ENCODE data around the gene PPM1A.

The PPM1A gene

GRCh38 chr14:60266021-60266937 is 17.3 kb downstream of the PPM1A start:
- peak; percentile 41 to 58 for DNase-seq
- TF ChIP-seq GATA1 (IDR thresholded peaks at IDR 0.05; ENCODE audit: low read depth, low read length): no peak
- TF ChIP-seq POLR2A (IDR thresholded peaks at IDR 0.05; ENCODE audit: low read length): no peak

- TF ChIP-seq POLR2A (IDR thresholded peaks at IDR 0.05; ENCODE audit: low read length): no peak
- DNase-seq: no peak
Measured at GRCh38 chr14:60272177-60272576, 23.2 kb downstream of the PPM1A start.

GRCh38 chr14:60273956-60274355 is 24.9 kb downstream of the PPM1A start:
- DNase-seq: no peak
- TF ChIP-seq GATA1 (IDR thresholded peaks at IDR 0.05; ENCODE audit: low read depth, low read length): no peak

GRCh38 chr14:60274448-60274847 is 25.4 kb downstream of the PPM1A start:
- TF ChIP-seq POLR2A (IDR thresholded peaks at IDR 0.05; ENCODE audit: low read length) (no peak), GATA1 (IDR thresholded peaks at IDR 0.05; ENCODE audit: low read depth, low read length) (no peak)
- DNase-seq: no peak

GRCh38 chr14:60275932-60276331 is 26.9 kb downstream of the PPM1A start:
- DNase-seq: no peak
- TF ChIP-seq GATA1 (IDR thresholded peaks at IDR 0.05; ENCODE audit: low read depth, low read length) (no peak), POLR2A (IDR thresholded peaks at IDR 0.05; ENCODE audit: low read length) (no peak)

GRCh38 chr14:60276347-60276746 is 27.3 kb downstream of the PPM1A start:
- no peak for DNase-seq
- no peak for TF ChIP-seq POLR2A (IDR thresholded peaks at IDR 0.05; ENCODE audit: low read length)
- no peak for TF ChIP-seq GATA1 (IDR thresholded peaks at IDR 0.05; ENCODE audit: low read depth, low read length)

GRCh38 chr14:60277605-60278190 is 28.7 kb downstream of the PPM1A start:
- no peak for DNase-seq

GRCh38 chr14:60278350-60278749 is 29.3 kb downstream of the PPM1A start:
- no peak for DNase-seq
- TF ChIP-seq POLR2A (IDR thresholded peaks at IDR 0.05; ENCODE audit: low read length): no peak

More at GRCh38 chr14:60277605-60278190, 28.7 kb downstream of the PPM1A start:
- TF ChIP-seq POLR2A (IDR thresholded peaks at IDR 0.05; ENCODE audit: low read length) (no peak), GATA1 (IDR thresholded peaks at IDR 0.05; ENCODE audit: low read depth, low read length) (no peak)

GRCh38 chr14:60287452-60287851 is 38.4 kb downstream of the PPM1A start:
- TF ChIP-seq GATA1 (IDR thresholded peaks at IDR 0.05; ENCODE audit: low read depth, low read length) (no peak), POLR2A (IDR thresholded peaks at IDR 0.05; ENCODE audit: low read length) (no peak)
- no peak for DNase-seq

- no peak for DNase-seq
Measured at GRCh38 chr14:60288279-60288678, 39.3 kb downstream of the PPM1A start.

GRCh38 chr14:60294411-60295069 is 45.5 kb downstream of the PPM1A start:
- TF ChIP-seq POLR2A (IDR thresholded peaks at IDR 0.05; ENCODE audit: low read length): no peak
- no peak for TF ChIP-seq GATA1 (IDR thresholded peaks at IDR 0.05; ENCODE audit: low read depth, low read length)
- DNase-seq: no peak

More at GRCh38 chr14:60288279-60288678, 39.3 kb downstream of the PPM1A start:
- no peak for TF ChIP-seq POLR2A (IDR thresholded peaks at IDR 0.05; ENCODE audit: low read length)
- no peak for TF ChIP-seq GATA1 (IDR thresholded peaks at IDR 0.05; ENCODE audit: low read depth, low read length)

GRCh38 chr14:60300019-60300418 is 51.0 kb downstream of the PPM1A start:
- peak; percentile 54 to 84 for DNase-seq
- TF ChIP-seq GATA1 (IDR thresholded peaks at IDR 0.05; ENCODE audit: low read depth, low read length) (no peak), POLR2A (IDR thresholded peaks at IDR 0.05; ENCODE audit: low read length) (no peak)

- TF ChIP-seq GATA1 (IDR thresholded peaks at IDR 0.05; ENCODE audit: low read depth, low read length) (no peak), POLR2A (IDR thresholded peaks at IDR 0.05; ENCODE audit: low read length) (no peak)
- no peak for DNase-seq
Measured at GRCh38 chr14:60301685-60302084, 52.7 kb downstream of the PPM1A start.

GRCh38 chr14:60302663-60303062 is 53.6 kb downstream of the PPM1A start:
- peak in 1 of 2 experiments; percentile 20 for DNase-seq
- no peak for TF ChIP-seq GATA1 (IDR thresholded peaks at IDR 0.05; ENCODE audit: low read depth, low read length)
- no peak for TF ChIP-seq POLR2A (IDR thresholded peaks at IDR 0.05; ENCODE audit: low read length)
